Stimulated activated naive CD4-positive, alpha-beta T cell treated with Interleukin-2 at 50 U/mL for 16 hours (primary cell): ENCODE data around the gene RDH13.
"Not testable (repeated sequence)": the region's sequence is repeated elsewhere in the genome, so short reads cannot be mapped to it uniquely, and the experiment has no call there.

ENCODE experiments used
- DNase-seq: peaks from one replicate; lab custom pipeline; 2025; lab: John Stamatoyannopoulos, UW

The RDH13 gene

GRCh38 chr19:55015126-55015525 is 47.8 kb downstream of the RDH13 start:
- DNase-seq, result no peak

GRCh38 chr19:55014714-55015113 is 48.2 kb downstream of the RDH13 start:
- DNase-seq, result no peak

DNA sequence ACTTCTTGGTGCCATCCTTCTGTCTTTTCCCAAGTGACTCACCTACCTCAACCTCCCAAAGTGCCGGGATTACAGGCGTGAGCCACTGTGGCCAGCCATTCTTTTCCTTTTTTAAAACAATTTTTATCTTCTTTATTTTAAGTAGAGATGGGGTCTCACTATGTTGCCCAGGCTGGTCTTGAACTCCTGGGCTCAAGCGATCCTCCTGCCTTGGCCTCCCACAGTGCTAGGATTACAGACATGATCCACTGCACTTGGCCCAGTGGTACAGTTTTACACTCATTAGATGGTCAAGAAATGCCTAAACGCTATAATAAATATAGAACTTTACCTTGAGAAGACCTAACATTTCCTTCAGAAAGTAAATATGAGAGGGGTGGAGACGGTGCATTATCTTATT is 49.4 kb downstream of the RDH13 start:
- DNase-seq, result no peak

DNA sequence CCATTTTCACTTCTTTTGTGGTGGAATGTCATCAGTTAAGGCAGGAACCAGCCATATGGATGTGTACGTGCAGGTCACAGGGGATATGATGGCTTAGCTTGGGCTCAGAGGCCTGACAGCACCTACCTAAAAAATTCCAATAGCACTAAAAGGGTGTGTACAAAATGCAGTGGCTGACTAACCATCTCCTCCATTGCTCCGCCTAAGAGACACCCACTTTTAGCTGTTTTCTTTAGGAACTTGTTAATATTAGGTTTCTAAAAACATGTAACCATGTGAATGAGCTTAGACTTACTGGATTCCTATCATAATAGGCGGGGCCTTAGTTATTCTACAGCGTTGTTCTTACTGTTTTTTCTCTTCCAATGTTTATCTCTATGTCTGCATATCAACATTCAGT is 50.6 kb downstream of the RDH13 start:
- DNase-seq, result no peak

GRCh38 chr19:55010561-55010960 is 52.4 kb downstream of the RDH13 start:
- not testable (repeated sequence) for DNase-seq

GRCh38 chr19:55008781-55009180 is 54.2 kb downstream of the RDH13 start:
- not testable (repeated sequence) for DNase-seq

DNA sequence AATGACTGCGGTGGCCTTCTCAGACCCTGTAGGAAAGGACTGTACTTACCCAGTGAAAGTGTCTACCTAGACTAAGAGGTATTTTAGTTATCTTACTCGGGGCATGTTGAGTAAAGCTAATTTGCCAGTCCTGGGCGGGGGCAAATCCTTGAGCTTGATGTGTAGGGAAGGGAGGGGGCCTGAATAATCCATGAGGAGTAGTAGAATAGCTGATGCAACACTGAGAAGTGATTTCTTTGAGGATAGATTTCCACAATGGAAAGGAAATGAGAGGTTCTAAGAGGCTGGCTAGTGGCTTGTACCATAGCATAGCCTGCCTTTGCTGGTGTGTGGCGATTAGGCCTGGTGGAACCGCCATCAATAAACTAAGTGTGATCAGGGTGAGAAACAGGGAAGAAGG is 54.8 kb downstream of the RDH13 start:
- DNase-seq, result not testable (repeated sequence)

DNA sequence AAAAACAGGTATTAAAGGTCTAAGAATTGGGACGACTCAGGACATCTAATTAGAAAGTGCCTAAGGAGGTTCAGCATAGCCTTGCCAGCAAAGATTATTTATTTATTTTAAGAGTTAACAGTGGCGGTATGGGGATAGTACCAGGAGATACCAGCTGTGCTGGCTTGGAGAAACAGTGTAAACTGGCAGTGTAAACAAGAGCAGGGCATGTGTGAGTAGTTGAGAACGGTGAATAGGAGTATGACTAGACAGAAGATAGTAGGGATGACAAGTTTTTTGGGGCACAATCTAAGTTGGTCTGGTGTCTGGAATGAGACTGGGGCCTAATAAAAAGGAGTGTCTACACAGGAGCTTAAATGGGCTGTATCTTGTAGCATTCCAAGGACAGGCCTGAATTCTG is 55.4 kb downstream of the RDH13 start:
- DNase-seq, result not testable (repeated sequence)

DNA sequence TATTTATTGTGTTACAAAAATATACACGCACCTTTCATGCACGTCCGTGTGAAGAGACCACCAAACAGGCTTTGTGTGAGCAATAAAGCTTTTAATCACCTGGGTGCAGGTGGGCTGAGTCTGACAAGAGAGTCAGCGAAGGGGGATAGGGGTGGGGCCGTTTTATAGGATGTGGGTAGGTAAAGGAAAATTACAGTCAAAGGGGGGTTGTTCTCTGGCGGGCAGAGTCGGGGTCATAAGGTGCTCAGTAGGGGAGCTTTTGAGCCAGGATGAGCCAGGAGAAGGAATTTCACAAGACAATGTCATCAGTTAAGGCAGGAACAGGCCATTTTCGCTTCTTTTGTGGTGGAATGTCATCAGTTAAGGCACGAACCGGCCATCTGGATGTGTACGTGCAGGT is 56.2 kb downstream of the RDH13 start:
- not testable (repeated sequence) for DNase-seq

DNA sequence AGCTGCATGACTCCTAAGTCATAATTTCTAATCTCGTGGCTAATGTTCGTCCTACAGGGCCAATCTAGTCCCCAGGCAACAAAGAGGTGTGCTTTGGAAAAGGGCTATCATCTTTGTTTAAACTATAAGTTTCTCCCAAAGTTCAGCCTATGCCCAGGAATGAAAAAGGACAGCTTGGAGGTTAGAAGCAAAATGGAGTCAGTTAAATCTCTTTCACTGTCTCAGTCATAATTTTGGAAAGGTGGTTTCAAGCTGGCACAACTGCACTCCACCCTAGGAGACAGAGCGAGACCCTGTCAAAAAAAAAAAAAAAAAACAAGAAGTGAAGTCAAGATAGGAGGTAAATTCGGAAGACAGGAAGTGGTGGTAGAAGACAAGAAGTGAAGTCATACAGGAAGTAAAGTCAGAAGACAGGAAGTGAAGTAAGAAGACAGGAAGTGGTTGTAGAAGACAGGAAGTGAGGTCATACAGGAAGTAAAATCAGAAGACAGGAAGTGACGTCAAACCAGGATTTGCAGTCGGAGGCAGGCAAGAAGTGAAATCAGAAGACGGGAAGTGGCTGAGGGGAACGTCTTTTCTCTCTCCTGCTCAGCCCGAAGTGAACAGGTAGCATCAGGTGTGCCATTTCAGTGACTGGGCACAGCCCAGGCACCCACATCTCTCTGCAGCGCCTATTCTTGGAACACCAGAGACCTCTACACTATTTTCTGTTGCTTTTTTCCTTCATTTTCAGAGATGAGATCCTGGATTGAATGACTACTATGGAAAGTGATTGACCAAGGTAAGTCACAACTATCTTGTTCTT is 57.1 kb downstream of the RDH13 start:
- peak; percentile 3 for DNase-seq

GRCh38 chr19:55000761-55001160 is 62.2 kb downstream of the RDH13 start:
- DNase-seq, result no peak

DNA sequence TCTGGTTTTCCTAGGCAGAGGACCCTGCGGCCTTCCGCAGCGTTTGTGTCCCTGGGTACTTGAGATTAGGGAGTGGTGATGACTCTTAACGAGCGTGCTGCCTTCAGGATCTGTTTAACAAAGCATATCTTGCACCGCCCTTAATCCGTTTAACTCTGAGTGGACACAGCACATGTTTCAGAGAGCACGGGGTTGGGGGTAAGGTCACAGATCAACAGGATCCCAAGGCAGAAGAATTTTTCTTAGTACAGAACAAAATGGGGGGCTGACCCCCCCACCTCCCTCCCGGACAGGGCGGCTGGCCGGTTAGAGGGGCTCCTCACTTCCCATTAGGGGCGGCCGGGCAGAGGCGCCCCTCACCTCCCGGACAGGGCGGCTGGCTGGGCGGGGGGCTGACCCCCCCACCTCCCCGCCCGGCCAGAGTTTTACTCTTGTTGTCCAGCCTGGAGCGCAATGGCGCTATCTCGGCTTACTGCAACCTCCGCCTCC is 64.2 kb downstream of the RDH13 start:
- DNase-seq, result not testable (repeated sequence)

- DNase-seq, result no peak
Observed at GRCh38 chr19:54995561-54995960, 67.4 kb downstream of the RDH13 start.
